Skeletal muscle cell (primary cell): ENCODE results near the gene STK4.
"Not testable (repeated sequence)": the region's sequence is repeated elsewhere in the genome, so short reads cannot be mapped to it uniquely, and the experiment has no call there.

Source experiments
- DNase-seq: peaks from one replicate; pipeline ENCODE4 v3.0.0-alpha.2; 2010; ENCODE audit warnings: low read depth
- H3K4me3 ChIP-seq: 2 replicates; pipeline ENCODE4 v1.5.1; 2011; ENCODE audit warnings: low read depth, mild to moderate bottlenecking, control low read depth, low read length, moderate library complexity

STK4 gene

GRCh38 chr20:45047581-45048119 lies 81.3 kb downstream of the STK4 start:
- no peak overlapping the region for H3K4me3 ChIP-seq
- DNase-seq, result no peak

DNA sequence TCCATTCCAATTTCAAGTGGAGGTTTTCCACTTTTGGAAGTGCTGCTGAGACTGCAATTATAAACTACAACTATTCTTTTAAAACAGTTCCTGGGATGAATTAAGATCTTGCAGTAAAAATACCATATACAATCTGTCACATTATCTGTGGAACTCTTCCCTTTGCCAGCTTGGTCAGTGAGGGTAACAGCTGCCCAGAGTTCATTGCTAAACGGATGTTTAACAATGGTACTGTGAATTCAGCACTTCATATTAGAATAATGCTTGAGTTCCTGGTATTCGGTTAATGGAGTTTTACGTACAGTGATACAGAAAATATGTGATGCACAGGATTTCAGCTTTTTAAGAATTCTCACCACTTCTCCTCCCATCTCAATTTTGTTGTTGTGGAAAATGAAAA lies 83.1 kb downstream of the STK4 start:
- no peak overlapping the region for H3K4me3 ChIP-seq
- no peak for DNase-seq

GRCh38 chr20:45049904-45050471 lies 83.7 kb downstream of the STK4 start:
- no peak overlapping the region for H3K4me3 ChIP-seq
- DNase-seq, result no peak

DNA sequence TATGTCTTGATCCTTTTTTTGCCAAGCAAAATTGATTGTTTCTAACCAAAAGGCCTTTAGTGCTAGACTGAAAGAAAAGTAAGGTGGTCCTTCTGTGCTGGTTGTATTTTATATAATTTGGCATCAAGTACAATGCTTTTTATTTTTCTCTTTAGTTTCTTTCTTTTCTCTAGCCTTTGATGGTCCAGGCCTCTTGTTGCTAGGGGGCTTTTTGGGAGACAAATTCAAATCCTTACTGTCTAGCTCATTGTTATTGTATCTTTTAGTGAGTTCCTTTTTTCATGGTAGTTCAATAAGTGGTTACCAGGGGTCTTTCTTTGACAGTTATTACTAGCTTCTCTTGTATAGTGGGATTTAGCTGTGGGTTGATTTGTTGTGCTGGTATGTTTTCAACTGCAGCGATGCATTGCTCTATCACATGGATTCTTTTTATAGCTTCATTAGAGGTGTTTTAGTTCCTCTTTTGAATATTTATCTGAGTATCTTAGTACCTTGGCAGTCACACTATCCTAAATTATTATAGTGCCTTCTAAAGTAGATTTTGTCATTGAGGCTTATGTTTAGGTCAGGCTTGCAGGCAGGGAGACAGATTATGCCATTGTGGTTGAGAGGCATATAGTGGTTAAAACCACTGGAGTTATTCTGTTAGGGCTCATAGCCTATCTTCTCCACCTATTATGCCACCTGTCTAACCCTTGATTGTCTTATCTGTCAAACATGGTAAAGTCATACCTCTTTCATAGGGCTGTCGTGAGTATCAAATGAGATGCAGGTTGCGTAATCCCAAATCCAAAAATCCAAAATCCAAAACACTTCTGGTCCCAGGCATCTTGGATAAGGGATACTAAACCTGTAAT lies 85.1 kb downstream of the STK4 start:
- H3K4me3 ChIP-seq, result no peak overlapping the region
- no peak for DNase-seq

- no peak overlapping the region for H3K4me3 ChIP-seq
- no peak for DNase-seq
Observed at GRCh38 chr20:45052698-45053429, 86.6 kb downstream of the STK4 start.

- H3K4me3 ChIP-seq, result no peak overlapping the region
- no peak for DNase-seq
Observed at GRCh38 chr20:45053430-45054351, 87.4 kb downstream of the STK4 start.

- H3K4me3 ChIP-seq, result no peak overlapping the region
Observed at GRCh38 chr20:45055056-45055455, 88.7 kb downstream of the STK4 start.

GRCh38 chr20:45056473-45057173 lies 90.3 kb downstream of the STK4 start:
- DNase-seq, result no peak
- H3K4me3 ChIP-seq, result no peak overlapping the region

More at GRCh38 chr20:45055056-45055455, 88.7 kb downstream of the STK4 start:
- DNase-seq, result no peak

DNA sequence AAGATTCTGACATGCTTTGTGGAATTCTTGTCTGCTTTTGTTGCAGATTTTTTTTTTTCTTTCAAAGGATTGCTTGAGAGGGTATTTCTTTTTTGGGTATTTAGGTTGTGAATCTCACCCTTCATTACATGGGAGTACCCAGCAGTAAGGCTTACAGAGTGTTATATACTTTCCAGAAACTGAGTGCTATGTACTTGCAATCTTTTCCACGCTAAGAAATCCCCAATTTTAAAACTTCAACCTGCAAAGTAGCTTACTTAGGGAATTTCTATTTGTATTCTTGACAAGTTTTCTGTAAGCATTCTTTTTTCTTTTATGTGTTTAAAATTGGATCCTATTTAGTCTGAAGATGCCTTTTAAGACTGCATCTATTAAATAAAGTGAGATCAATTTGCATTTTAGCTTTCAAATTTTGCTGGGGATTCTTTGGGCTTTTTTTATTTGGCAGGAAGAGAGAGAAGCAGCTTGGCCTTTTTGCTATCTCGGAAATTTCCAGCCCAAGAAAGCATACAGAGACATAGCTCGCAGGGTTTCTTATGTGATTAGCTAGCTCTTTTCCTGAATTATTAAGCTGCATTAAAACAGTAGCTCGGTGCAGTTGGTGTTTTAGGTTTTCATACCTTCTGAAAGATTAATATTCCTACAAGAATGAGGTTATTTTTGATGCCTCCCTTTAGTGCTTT lies 92.0 kb downstream of the STK4 start:
- DNase-seq, result no peak
- H3K4me3 ChIP-seq, result no peak overlapping the region

GRCh38 chr20:45059022-45059728 lies 92.9 kb downstream of the STK4 start:
- no peak overlapping the region for H3K4me3 ChIP-seq
- DNase-seq, result no peak

DNA sequence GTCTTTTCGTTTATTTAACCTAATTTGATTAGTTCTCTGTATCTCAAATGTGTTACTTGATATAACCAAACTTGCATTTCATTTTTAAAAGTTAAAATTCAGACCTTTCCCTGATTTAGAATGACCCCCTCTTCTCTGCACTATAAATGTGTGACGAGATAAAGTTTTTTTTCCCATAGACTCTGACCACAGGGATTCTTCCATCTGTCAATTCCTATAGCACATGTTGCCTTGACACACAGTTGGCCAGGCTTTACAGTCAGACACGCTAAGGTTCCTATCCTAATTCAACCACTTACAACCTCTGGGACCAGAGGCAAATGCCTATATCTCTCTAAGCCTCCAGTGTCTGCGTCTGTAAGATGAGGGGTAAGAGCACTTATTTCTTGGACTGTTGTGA lies 94.0 kb downstream of the STK4 start:
- DNase-seq, result no peak
- no peak overlapping the region for H3K4me3 ChIP-seq

- no peak overlapping the region for H3K4me3 ChIP-seq
Observed at GRCh38 chr20:45061244-45061643, 94.9 kb downstream of the STK4 start.

GRCh38 chr20:45063107-45063506 lies 96.8 kb downstream of the STK4 start:
- not testable (repeated sequence) for H3K4me3 ChIP-seq, DNase-seq

More at GRCh38 chr20:45061244-45061643, 94.9 kb downstream of the STK4 start:
- peak; percentile 72 for DNase-seq

DNA sequence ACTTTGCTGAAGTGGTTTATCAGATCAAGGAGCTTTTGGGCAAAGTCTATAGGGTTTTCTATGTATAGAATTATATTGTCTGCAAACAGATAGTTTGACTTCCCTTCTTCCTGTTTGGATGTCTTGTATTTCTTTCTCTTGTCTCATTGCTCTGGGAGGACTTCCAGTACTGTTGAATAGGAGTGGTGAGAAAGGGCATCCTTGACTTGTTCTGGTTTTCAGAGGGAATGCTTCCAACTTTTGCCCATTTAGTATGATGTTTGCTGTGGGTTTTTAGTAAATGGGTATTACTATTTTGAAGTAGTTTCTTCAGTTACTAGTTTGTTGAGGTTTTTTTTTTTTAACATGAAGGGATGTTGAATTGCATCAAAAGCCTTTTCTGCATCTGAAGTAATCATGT lies 98.5 kb downstream of the STK4 start:
- no peak overlapping the region for H3K4me3 ChIP-seq
- no peak for DNase-seq

- no peak for DNase-seq
- no peak overlapping the region for H3K4me3 ChIP-seq
Observed at GRCh38 chr20:45066372-45066771, 100.1 kb downstream of the STK4 start.

DNA sequence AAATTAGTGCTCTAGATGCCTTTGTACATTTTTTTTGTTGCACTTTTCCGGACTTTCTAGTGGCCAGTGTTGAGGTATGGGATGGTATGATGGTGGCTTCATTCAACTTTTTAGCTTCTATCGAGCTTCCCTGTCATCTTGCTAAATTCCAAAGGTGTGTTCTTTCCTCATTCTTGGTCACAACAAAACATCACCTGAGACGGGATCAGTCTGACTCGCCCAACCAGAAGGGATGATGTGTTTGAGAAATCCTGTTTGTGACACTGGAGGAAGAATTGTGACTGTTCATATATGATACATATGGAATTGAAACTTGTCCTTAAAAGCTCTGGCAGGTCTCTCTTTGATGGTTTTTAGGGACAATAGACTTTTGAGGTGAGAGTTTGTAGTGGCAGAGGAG lies 100.8 kb downstream of the STK4 start:
- no peak for DNase-seq
- no peak overlapping the region for H3K4me3 ChIP-seq

DNA sequence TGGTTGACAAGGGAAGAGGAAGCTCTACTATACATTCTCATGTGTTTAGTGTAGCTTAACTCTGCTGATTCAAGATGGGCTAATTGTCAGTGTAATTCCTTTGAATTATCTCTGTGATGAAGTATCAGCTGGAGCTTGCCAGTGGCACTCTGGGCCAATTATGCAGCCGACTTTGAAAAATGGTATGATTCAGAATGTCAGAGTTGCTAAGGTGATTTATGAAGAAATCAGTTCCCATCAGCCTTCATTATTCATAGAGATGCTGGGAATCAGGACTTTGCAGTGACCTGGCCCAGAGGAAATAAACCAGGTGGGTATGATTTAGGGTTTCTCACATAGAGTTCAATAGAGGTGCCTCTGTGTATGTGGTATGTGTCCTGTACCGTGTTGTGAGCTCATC lies 101.2 kb downstream of the STK4 start:
- no peak overlapping the region for H3K4me3 ChIP-seq
- no peak for DNase-seq
